Lower leg skin (tissue), 4 donors: ENCODE measurements around the gene ZNF219. TPM values are rescaled to one million over a fixed set of nuclear protein-coding genes. Genes with fewer than 3 reads are reported as not detected.

Experiments
- DNase-seq, 2 donors: peaks; one replicate each; pipeline ENCODE4 v3.0.0-alpha.2; 2019; ENCODE audit warnings: low spot score in 2 of 2
- H3K4me3 ChIP-seq: fragments of 200-600 bp; sonication (generic); 2 replicates; pipeline ENCODE4 v1.5.1; 2017; ENCODE audit warnings: mild to moderate bottlenecking, low read depth; ENCODE audit not compliant: poor library complexity, severe bottlenecking
- CTCF ChIP-seq, 3 donors: fragments of 450-650 bp; IDR thresholded peaks; one replicate each; pipeline ENCODE4 v1.5.1; 2016; ENCODE audit warnings: antibody characterized with exemption in 3 of 3, mild to moderate bottlenecking in 3 of 3, moderate library complexity in 2 of 3
- POLR2A ChIP-seq, 2 donors: fragments of 450-650 bp; IDR thresholded peaks; one replicate each; pipeline ENCODE4 v1.6.1; 2016 to 2017; ENCODE audit warnings: antibody characterized with exemption in 2 of 2, mild to moderate bottlenecking in 1 of 2, moderate library complexity in 1 of 2
- WGBS, 2 donors: methylation state at CpG; one replicate each; pipeline ENCODE4 v1.1.5; 2018; 5-methylcytosine and 5-hydroxymethylcytosine counted together
- intact Hi-C: fragments of 100-400 bp; cut with DNase I; formaldehyde crosslinking; loops from one replicate; pipeline ENCODE4 v1.15.0; 2023; ENCODE audit warnings: low total_unique reads
- total RNA-seq, 4 donors: library from RNA; depleted of rRNA; stranded (reverse); fragments of >200 nt; gene quantifications; one replicate each; pipeline ENCODE4 v1.1.0, GENCODE V29; 2016

ZNF219 gene
- total RNA-seq, 4 donors from 2014 or later, result 56.9 to 89.9 (median 82.2) TPM

- intact Hi-C loops, result no loop called here
- TF ChIP-seq POLR2A (IDR thresholded peaks at IDR 0.05) (no peak), CTCF (IDR thresholded peaks at IDR 0.05) (no peak)
- peak in 1 of 2 donors; percentile 42 for DNase-seq
- no peak overlapping the region for H3K4me3 ChIP-seq
- 47 to 52% methylated on average over 6 of the region's 6 CpGs for WGBS, 2 donors
Observed at GRCh38 chr14:21109377-21110138, 11.1 kb upstream of the ZNF219 start.

DNA sequence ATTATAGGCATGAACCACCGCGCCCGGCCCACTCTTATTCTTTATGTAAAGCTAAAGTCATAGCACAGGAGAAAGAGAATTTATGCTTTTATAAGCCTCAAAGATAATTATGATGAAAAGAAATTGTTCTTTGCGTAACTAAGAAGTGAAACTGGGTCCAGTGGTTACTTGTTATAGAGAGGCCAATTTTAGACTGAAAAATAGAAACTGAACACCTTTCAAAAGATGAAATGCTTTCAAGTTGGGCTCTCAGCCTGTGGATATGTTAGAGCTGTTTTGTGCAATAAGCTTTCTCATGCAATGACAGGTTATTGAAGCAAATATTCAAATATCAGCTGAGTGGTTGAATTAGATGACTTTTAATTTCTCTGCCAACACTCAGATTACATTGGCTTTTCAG is 10.3 kb upstream of the ZNF219 start:
- 95% methylated on average over 4 of the region's 4 CpGs for WGBS, 2 donors
- no peak for TF ChIP-seq POLR2A (IDR thresholded peaks at IDR 0.05)
- H3K4me3 ChIP-seq, result no peak overlapping the region
- intact Hi-C loops, result no loop called here
- DNase-seq, result no peak

- WGBS, 2 donors, result 39 to 46% methylated on average over 5 of the region's 5 CpGs
- intact Hi-C loops, result no loop called here
- no peak for DNase-seq
- no peak for TF ChIP-seq CTCF (IDR thresholded peaks at IDR 0.05)
- no peak for TF ChIP-seq POLR2A (IDR thresholded peaks at IDR 0.05)
- H3K4me3 ChIP-seq, result no peak overlapping the region
Observed at GRCh38 chr14:21107283-21107800, 8.9 kb upstream of the ZNF219 start.

GRCh38 chr14:21106498-21107282 is 8.2 kb upstream of the ZNF219 start:
- 9 to 14% methylated on average over 11 of the region's 11 CpGs for WGBS, 2 donors
- no peak for TF ChIP-seq POLR2A (IDR thresholded peaks at IDR 0.05)
- TF ChIP-seq CTCF (IDR thresholded peaks at IDR 0.05), result peak in 1 of 3 donors; percentile 45
- H3K4me3 ChIP-seq, result no peak overlapping the region
- peak; percentile 80 to 96 for DNase-seq
- intact Hi-C loops, result no loop called here

- intact Hi-C loops, result no loop called here
- no peak overlapping the region for H3K4me3 ChIP-seq
- no peak for TF ChIP-seq CTCF (IDR thresholded peaks at IDR 0.05)
- WGBS, 2 donors, result 36 to 40% methylated on average over 4 of the region's 4 CpGs
- no peak for DNase-seq
Observed at GRCh38 chr14:21106176-21106497, 7.7 kb upstream of the ZNF219 start.

DNA sequence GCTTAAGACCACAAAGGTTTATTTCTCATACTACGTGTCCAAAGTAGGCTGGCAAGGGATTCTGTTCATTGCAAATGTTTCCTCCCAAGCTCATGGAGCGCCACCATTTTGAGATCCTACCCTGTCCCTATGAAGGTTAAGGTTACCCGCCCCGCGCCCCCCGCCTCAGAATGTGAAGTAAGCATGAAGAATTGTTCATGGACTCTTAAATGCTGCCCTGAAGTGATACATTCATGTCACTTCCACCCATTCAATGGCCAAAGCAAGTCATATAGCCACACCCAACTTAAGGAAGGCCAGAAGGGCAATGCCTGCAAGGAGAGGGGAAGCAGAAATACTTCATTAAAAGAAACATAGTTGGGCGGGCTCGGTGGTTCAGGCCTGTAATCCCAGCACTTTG is 6.6 kb upstream of the ZNF219 start:
- TF ChIP-seq POLR2A (IDR thresholded peaks at IDR 0.05) (no peak), CTCF (IDR thresholded peaks at IDR 0.05) (no peak)
- DNase-seq, result no peak
- WGBS, 2 donors, result 81 to 82% methylated on average over 8 of the region's 8 CpGs
- intact Hi-C loops, result no loop called here
- H3K4me3 ChIP-seq, result no peak overlapping the region
